Caki2 (cell line): Measurements from ENCODE around the gene TAF7. TPM values are rescaled to one million over a fixed set of nuclear protein-coding genes. Genes with fewer than 3 reads are reported as not detected.
"Not testable (repeated sequence)": the region's sequence is repeated elsewhere in the genome, so short reads cannot be mapped to it uniquely, and the experiment has no call there.

ENCODE experiments used
- DNase-seq: peaks from one replicate; pipeline ENCODE4 v3.0.0-alpha.2; 2015; ENCODE audit warnings: low read depth
- in situ Hi-C: cut with HindIII; loops from 2 replicates; pipeline ENCODE4 v1.10.0; 2016; ENCODE audit warnings: low sequenced_read_pairs, low pct_unique_long_range_greater_than_20kb, mixed read lengths
- total RNA-seq: library from RNA; depleted of rRNA; stranded (reverse); fragments of >200 nt; shearing (Covaris generic); gene quantifications from 2 replicates; pipeline ENCODE4 v1.2.3, GENCODE V29; 2014; ENCODE audit warnings: low replicate concordance; rRNA removed

TAF7 gene, protein sequence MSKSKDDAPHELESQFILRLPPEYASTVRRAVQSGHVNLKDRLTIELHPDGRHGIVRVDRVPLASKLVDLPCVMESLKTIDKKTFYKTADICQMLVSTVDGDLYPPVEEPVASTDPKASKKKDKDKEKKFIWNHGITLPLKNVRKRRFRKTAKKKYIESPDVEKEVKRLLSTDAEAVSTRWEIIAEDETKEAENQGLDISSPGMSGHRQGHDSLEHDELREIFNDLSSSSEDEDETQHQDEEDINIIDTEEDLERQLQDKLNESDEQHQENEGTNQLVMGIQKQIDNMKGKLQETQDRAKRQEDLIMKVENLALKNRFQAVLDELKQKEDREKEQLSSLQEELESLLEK
- total RNA-seq: 103 and 109 TPM in 2 replicates

DNA sequence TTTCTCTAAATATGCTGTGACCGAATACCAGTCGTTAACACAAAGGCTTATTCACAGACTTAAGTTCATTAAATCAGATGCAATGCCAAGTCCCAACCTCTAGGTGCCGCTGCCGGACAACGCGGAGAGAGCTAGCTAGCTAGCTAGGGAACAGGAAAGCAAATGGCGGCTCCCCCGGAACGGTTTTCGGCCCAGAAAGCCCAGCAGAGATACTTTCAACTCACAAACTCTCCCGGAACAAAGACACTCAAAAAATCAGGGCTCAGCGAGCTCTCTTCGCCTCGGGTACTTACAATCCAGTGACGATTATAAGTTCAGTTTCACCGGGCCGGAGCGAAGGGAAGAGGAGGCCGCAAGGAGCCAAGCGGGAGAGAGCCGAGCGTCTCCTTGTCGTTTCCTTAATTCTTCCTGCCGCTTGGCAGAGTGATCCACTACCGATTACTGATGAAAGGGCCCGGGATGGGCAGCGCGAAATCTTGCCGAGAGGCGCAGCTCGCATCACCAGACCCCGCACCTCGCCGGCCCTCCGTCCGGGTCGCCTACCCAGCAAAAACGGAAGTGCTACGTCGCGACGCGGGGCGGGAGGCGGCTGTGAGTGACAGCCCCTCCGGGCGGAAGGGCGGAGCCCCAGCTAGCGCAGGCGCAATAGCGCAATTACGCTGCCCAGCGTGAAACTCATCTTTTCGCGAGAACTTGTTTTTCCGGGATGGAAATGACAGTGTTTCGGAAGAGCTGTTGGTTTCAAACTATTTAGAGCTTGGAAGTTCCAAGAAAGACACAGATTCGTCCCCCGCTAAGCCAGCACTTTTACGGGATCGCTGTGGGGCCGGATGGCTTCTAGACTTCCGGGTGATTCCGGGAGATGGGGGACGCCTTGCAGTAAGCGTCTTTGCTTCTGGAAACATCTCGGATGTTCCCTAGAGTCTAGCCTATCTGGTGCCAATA, at the start of gene TAF7:
TAF7 (minus strand) TSS at position 560 of the 945 bp plus-strand sequence. CDS start 740 bp downstream, outside the sequence.
- in situ Hi-C loops: no loop called here
- peak; percentile 90 for DNase-seq

DNA sequence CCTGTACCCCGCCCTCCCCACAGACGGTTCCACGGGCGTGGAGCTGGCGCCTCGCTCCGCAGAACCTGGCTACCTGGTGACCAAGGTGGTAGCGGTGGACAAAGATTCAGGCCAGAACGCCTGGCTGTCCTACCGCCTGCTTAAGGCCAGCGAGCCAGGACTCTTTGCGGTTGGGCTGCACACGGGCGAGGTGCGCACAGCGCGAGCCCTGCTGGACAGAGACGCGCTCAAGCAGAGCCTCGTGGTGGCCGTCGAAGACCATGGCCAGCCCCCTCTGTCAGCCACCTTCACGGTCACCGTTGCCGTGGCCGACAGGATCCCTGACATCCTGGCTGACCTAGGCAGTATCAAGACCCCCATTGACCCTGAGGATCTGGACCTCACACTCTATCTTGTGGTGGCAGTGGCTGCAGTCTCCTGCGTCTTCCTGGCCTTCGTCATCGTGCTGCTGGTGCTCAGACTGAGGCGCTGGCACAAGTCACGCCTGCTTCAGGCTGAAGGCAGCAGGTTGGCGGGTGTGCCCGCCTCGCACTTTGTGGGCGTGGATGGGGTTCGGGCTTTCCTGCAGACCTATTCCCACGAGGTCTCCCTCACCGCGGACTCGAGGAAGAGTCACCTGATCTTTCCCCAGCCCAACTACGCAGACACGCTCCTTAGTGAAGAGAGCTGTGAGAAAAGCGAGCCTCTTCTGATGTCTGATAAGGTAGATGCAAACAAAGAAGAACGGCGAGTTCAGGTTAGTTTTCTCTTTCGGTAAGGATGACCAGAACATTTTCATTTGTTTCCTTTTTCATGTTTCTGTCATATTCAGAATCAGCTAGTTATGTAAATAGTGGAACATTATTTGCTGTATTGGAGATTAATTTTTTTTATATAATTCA, 45.7 kb upstream of the TAF7 start:
- in situ Hi-C loops: no loop called here

DNA sequence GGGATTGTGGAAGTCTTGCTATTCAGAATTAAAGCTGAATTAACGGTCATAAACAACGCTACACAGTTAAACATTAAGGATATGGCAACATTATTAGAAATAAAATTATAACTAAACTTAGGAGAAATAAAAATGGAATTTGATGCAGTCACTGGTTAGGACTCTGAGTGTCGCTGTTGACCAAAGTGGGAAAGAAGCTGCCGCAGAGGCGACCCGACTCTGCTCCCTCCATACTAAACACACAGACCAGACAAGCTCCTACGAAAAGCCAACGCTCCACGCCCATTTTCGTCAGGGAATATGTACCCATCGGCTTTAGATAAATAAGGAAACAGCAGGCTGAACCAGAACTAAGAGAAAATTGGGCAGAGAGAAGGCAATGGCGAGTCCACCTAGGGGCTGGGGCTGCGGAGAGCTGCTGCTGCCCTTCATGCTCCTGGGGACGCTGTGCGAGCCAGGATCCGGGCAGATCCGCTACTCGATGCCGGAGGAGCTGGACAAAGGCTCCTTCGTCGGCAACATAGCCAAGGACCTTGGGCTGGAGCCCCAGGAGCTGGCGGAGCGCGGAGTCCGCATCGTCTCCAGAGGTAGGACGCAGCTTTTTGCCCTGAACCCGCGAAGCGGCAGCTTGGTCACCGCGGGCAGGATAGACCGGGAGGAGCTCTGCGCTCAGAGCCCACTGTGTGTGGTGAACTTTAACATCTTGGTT, 43.5 kb upstream of the TAF7 start, which contains the start of gene PCDHGA5:
PCDHGA5 (plus strand) TSS at position 211 of the 709 bp plus-strand sequence; CDS start at position 380, 169 bp downstream.
- DNase-seq: no peak
- in situ Hi-C loops: no loop called here

More for the DNA sequence above, 45.7 kb upstream of the TAF7 start:
- DNase-seq: no peak

DNA sequence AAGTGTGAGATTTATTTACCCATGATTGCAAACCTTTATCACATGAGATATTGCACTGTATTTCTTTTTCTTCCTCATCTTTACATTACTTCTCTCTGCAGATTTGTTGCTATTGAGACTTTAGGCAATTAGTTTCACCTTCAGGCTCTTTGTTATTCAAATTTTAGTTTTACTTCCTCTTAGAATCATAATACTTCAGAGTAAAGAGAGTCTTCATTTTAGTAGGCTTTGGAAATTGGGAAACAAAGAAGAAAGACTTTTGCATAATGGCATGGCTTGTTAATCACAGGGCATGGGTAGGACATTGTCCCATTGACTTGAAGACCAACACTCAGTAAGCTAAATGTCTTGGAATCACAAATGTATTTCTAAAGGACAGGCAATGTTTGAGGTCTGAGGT, 42.1 kb upstream of the TAF7 start:
- in situ Hi-C loops: no loop called here
- DNase-seq: no peak

DNA sequence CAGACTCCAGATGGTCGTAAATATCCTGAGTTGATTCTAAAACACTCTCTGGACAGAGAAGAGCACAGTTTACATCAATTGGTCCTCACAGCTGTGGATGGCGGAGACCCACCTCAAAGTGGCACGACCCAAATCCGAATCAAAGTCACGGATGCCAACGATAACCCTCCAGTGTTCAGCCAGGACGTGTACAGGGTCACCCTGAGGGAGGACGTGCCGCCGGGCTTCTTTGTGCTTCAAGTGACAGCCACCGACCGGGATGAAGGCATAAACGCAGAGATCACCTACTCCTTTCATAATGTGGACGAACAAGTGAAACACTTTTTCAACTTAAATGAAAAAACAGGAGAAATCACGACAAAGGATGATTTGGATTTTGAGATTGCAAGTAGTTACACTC, 40.1 kb upstream of the TAF7 start:
- no peak for DNase-seq
- in situ Hi-C loops: no loop called here

DNA sequence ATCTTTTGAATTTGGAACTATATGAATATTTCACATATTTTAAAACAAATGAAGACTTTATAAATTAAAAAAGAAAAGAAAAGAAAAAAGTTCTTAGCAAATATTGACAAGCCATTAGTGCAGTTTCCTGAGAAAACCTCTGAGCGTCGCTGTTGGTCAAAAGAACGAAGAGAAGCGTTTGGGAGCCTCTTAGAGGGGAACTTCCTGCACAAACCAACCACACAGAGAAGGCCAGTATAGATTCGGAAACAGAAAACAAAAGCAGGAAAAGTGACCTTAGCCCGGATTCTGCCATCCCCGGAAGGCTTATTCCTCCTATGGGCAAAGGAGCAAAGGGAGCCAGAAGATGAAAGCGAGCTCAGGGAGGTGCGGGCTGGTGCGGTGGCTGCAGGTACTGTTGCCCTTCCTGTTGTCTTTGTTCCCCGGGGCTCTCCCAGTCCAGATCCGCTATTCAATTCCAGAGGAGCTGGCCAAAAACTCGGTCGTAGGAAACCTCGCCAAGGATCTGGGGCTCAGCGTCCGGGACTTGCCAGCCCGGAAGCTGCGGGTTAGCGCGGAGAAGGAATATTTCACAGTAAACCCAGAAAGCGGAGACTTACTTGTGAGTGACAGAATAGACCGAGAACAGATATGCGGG, 39.3 kb upstream of the TAF7 start, which contains the start of gene PCDHGB2:
PCDHGB2 (plus strand) TSS at position 205 of the 637 bp plus-strand sequence; CDS start at position 347, 142 bp downstream.
- DNase-seq: peak; percentile 6
- in situ Hi-C loops: no loop called here

DNA sequence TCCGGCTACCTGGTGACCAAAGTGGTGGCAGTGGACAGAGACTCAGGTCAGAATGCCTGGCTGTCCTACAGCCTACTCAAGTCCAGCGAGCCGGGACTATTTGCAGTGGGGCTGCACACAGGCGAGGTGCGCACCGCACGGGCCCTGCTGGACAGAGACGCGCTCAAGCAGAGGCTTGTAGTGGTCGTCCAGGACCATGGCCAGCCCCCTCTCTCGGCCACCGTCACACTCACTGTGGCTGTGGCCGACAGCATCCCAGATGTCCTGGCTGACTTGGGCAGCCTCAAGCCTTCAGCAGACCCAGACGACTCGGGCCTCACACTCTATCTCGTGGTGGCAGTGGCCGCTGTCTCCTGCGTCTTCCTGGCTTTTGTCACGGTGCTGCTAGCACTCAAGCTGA, 36.4 kb upstream of the TAF7 start:
- in situ Hi-C loops: no loop called here
- DNase-seq: no peak

DNA sequence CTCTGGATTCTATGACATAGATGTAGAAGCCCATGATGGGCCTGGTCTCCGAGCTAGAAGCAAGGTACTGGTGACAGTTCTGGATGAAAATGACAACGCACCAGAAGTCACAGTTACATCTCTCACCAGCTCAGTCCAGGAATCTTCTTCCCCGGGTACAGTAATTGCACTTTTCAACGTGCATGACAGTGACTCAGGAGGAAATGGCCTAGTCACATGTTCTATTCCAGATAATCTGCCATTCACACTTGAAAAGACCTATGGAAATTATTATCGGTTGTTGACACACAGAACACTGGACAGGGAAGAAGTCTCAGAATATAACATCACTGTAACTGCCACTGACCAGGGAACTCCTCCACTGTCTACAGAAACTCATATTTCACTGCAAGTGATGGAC, 35.5 kb upstream of the TAF7 start:
- DNase-seq: no peak
- in situ Hi-C loops: no loop called here

DNA sequence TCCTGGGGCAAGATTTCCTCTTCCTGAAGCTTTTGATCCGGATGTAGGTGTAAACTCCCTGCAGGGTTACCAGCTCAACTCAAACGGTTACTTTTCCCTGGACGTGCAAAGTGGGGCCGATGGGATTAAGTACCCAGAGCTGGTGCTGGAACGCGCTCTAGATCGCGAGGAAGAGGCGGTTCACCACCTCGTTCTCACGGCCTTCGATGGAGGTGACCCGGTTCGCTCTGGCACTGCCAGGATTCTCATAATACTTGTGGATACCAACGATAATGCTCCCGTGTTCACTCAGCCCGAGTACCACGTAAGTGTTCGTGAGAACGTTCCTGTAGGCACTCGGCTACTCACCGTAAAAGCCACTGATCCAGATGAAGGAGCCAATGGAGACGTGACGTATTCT, 35.1 kb upstream of the TAF7 start:
- no peak for DNase-seq
- in situ Hi-C loops: no loop called here

DNA sequence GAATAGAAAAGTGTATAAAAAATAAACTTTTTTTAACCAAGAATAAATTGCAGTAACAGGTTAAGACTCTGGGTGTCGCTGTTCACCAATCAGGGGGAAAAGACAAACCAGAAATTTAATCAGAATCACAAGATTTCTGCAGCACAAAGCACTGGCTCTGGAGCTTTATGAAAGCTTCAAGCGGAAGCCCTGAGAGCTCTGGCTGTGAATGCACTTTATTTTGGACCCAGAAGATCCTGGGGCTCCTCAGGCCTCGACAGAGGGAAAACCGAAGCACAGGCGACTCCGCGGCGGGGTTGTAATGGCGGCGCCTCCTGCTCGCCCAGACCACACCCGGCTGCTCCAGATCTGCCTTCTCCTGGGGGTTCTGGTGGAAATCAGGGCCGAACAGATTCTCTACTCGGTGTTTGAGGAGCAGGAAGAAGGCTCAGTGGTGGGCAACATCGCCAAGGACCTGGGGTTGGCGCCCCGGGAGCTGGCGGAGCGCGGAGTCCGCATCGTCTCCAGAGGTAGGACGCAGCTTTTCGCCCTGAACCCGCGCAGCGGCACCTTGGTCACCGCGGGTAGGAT, 34.4 kb upstream of the TAF7 start, which contains the start of gene PCDHGA4:
PCDHGA4 (plus strand) TSS at position 122 of the 570 bp plus-strand sequence; CDS start at position 209, 87 bp downstream.
- DNase-seq: no peak
- in situ Hi-C loops: no loop called here

DNA sequence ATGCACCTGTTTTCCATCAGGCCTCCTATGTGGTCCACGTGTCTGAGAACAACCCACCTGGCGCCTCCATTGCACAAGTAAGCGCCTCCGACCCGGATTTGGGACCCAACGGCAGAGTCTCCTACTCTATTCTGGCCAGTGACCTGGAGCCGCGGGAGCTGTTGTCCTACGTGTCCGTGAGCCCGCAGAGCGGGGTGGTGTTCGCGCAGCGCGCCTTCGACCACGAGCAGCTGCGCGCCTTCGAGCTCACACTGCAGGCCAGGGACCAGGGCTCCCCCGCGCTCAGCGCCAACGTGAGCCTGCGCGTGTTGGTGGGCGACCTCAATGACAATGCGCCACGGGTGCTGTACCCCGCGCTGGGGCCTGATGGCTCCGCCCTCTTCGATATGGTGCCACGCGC, 31.0 kb upstream of the TAF7 start:
- in situ Hi-C loops: no loop called here
- no peak for DNase-seq

DNA sequence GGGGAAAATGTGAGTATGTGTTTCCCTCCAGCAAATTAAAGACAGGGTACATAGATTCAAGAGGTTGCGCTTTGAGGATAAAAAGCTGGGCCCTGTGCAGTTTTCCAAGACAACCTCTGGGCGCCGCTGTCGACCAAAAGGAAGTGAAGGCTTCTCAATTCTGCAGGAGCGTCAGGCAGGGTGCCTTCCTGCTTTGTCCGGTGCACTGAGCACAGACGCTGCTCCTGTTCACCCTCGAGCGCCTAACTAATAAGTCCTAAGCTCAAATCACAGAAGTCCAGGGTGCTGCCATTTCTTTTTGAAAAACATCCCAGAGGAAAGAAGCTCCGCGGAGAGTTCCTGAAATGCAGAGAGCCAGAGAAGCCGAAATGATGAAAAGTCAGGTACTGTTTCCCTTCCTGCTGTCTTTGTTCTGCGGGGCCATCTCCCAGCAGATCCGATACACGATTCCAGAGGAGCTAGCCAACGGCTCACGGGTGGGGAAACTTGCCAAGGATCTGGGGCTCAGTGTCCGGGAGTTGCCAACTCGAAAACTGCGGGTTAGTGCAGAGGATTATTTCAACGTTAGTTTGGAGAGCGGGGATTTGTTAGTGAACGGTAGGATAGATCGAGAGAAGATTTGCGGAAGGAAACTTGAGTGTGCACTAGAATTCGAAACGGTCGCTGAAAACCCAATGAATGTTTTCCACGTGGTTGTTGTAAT, 29.5 kb upstream of the TAF7 start, which contains the start of gene PCDHGB1:
PCDHGB1 (plus strand) TSS at position 183 of the 703 bp plus-strand sequence; CDS start at position 345, 162 bp downstream.
- in situ Hi-C loops: no loop called here
- DNase-seq: no peak

DNA sequence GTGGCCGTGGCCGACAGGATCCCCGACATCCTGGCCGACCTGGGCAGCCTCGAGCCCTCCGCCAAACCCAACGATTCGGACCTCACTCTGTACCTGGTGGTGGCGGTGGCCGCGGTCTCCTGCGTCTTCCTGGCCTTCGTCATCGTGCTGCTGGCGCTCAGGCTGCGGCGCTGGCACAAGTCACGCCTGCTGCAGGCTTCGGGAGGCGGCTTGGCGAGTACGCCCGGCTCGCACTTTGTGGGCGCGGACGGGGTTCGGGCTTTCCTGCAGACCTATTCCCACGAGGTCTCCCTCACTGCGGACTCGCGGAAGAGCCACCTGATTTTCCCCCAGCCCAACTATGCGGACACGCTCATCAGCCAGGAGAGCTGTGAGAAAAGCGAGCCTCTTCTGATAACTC, 25.4 kb upstream of the TAF7 start:
- DNase-seq, in situ Hi-C loops: not testable (repeated sequence)

DNA sequence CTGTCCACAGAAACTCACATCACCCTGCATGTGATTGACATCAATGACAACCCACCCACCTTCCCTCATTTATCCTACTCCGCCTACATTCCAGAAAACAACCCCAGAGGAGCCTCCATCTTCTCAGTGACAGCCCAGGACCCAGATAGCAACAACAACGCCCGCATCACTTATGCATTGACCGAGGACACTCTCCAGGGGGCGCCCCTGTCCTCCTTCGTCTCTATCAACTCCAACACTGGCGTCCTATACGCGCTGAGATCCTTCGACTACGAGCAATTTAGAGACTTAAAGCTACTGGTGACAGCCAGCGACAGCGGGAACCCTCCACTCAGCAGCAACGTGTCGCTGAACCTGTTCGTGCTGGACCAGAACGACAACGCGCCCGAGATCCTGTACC, 24.7 kb upstream of the TAF7 start:
- no peak for DNase-seq
- in situ Hi-C loops: no loop called here

DNA sequence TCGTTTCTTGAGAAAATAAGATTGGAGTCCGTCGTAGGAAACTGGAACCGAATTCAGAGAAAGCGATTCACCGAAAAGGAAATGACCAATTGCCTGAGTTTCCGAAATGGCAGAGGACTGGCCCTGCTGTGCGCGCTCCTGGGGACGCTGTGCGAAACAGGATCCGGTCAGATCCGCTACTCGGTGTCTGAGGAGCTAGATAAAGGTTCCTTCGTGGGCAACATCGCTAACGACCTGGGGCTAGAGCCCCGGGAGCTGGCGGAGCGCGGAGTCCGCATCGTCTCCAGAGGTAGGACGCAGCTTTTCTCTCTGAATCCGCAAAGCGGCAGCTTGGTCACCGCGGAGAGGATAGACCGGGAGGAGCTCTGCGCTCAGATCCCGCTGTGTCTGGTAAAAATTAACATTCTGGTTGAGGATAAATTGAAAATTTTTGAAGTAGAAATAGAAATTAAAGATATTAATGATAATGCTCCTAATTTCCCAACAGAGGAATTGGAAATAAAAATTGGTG, 23.4 kb upstream of the TAF7 start:
- in situ Hi-C loops: no loop called here
- DNase-seq: no peak
